ENCODE results near the gene PRR35.

GRCh38 chr16:537415-538335 is 22.5 kb upstream of the PRR35 start:
- TF ChIP-seq POLR2A (IDR thresholded peaks at IDR 0.05) (no peak), CTCF (IDR thresholded peaks at IDR 0.05) (no peak)
